H1 (cell line): ENCODE results near the gene SENP6. TPM values are rescaled to one million over a fixed set of nuclear protein-coding genes. Genes with fewer than 3 reads are reported as not detected.

Experiments
- CTCF ChIA-PET: fragments of 300-600 bp; sonication (Branson Sonifier 250); formaldehyde crosslinking; loops from one replicate; lab custom pipeline; 2021; ENCODE audit not compliant: partially characterized antibody; lab: Charles Lee
- POLR2A ChIA-PET: fragments of 300-600 bp; sonication (Branson Sonifier 250); formaldehyde crosslinking; loops from one replicate; lab custom pipeline; 2021; ENCODE audit warnings: inconsistent platforms; ENCODE audit not compliant: partially characterized antibody; lab: Charles Lee
- DNase-seq, 2 experiments: peaks; one replicate each; pipeline versions ENCODE4 v3.0.0 to v3.0.0-alpha.2; 2010 to 2022; ENCODE audit warnings: low spot score in 2 of 2, low read depth in 1 of 2, mixed read lengths in 1 of 2
- FAIRE-seq: peaks from 2 replicates; lab custom pipeline; 2011; peaks lifted over from hg19 to GRCh38; lab: Jason Lieb, UNC
- H2AFZ ChIP-seq: 2 replicates; pipeline ENCODE4 v1.8.1; 2012; ENCODE audit warnings: low read length, inconsistent platforms
- H2AK5ac ChIP-seq: 2 replicates; pipeline ENCODE4 v1.6.1; 2013; ENCODE audit warnings: low read depth, low read length
- H2BK120ac ChIP-seq: replicated peaks from 2 replicates; pipeline ENCODE3; 2013; ENCODE audit warnings: low read depth, low read length, inconsistent platforms
- H2BK12ac ChIP-seq: 2 replicates; pipeline ENCODE4 v1.6.1; 2013; ENCODE audit warnings: low read depth, low read length
- H2BK15ac ChIP-seq: 2 replicates; pipeline ENCODE4 v1.6.1; 2013; ENCODE audit warnings: low read length
- H2BK20ac ChIP-seq: 2 replicates; pipeline ENCODE4 v1.6.1; 2013; ENCODE audit warnings: low read length
- H2BK5ac ChIP-seq: 2 replicates; pipeline ENCODE4 v1.6.1; 2013; ENCODE audit warnings: low read depth, low read length
- H3K14ac ChIP-seq: 2 replicates; pipeline ENCODE4 v1.6.1; 2013; ENCODE audit warnings: inconsistent platforms; ENCODE audit not compliant: insufficient read length
- H3K18ac ChIP-seq: 2 replicates; pipeline ENCODE4 v1.6.1; 2013; ENCODE audit warnings: low read length; ENCODE audit errors: extremely low read depth
- H3K23ac ChIP-seq: 2 replicates; pipeline ENCODE4 v1.6.1; 2013; ENCODE audit warnings: inconsistent platforms; ENCODE audit not compliant: insufficient read length
- H3K23me2 ChIP-seq: 2 replicates; pipeline ENCODE4 v1.6.1; 2013; ENCODE audit warnings: low read depth, low read length
- H3K27ac ChIP-seq: 2 replicates; pipeline ENCODE4 v1.6.1; 2011; ENCODE audit warnings: low read depth, low read length, inconsistent platforms
- H3K27me3 ChIP-seq, 4 experiments: replicated peaks in 1 of 4; 1 replicate in 1 of 4; 2 replicates in 3 of 4; pipeline versions ENCODE4 v1.6.1 to v1.8.1; 2011 to 2013; ENCODE audit warnings: low read length in 3 of 4, mild to moderate bottlenecking in 3 of 4, inconsistent platforms in 2 of 4, mixed read lengths in 2 of 4, moderate library complexity in 1 of 4; ENCODE audit not compliant: control insufficient read depth in 3 of 4, insufficient read depth in 3 of 4; ENCODE audit errors: extremely low read depth in 1 of 4
- H3K36me3 ChIP-seq, 4 experiments: 2 replicates each; pipeline versions ENCODE4 v1.6.1 to v1.8.1; 2011 to 2013; ENCODE audit warnings: mild to moderate bottlenecking in 4 of 4, low read length in 3 of 4, moderate library complexity in 2 of 4, control low read depth in 1 of 4, inconsistent platforms in 1 of 4; ENCODE audit not compliant: insufficient read depth in 4 of 4, control insufficient read depth in 2 of 4
- H3K4ac ChIP-seq: replicated peaks from 2 replicates; pipeline ENCODE3; 2013; ENCODE audit warnings: low read length, low read depth, mixed read lengths, inconsistent platforms; ENCODE audit not compliant: insufficient read length
- H3K4me1 ChIP-seq, 4 experiments: replicated peaks in 1 of 4; 1 replicate in 1 of 4; 2 replicates in 3 of 4; pipeline versions ENCODE4 v1.6.1 to v1.8.1; 2011 to 2013; ENCODE audit warnings: low read length in 3 of 4, inconsistent platforms in 2 of 4, mixed read lengths in 1 of 4; ENCODE audit not compliant: insufficient read depth in 4 of 4, control insufficient read depth in 3 of 4
- H3K4me2 ChIP-seq, 2 experiments: 2 replicates each; pipeline versions ENCODE4 v1.6.1 to v1.8.1; 2011 to 2013; ENCODE audit warnings: low read depth in 2 of 2, low read length in 2 of 2, control low read depth in 1 of 2, inconsistent platforms in 1 of 2, mild to moderate bottlenecking in 1 of 2; ENCODE audit not compliant: insufficient read depth in 1 of 2
- H3K4me3 ChIP-seq, 4 experiments: fragments of 200-600, 300-600 bp in 1 of 4; sonication (generic), shearing (Covaris generic), sonication (Bioruptor Twin) in 1 of 4; 2 replicates each; pipeline versions ENCODE4 v1.5.1 to v1.8.1; 2011 to 2016; ENCODE audit warnings: low read length in 4 of 4, low read depth in 3 of 4, control low read depth in 2 of 4, inconsistent platforms in 2 of 4, mild to moderate bottlenecking in 2 of 4, mixed read lengths in 1 of 4, moderate library complexity in 1 of 4; ENCODE audit not compliant: insufficient read depth in 2 of 4; ENCODE audit errors: extremely low read depth in 1 of 4
- H3K56ac ChIP-seq: replicated peaks from 2 replicates; pipeline ENCODE3; 2013; ENCODE audit warnings: low read depth, mild to moderate bottlenecking, mixed read lengths, low read length, inconsistent platforms; ENCODE audit not compliant: insufficient read length
- H3K79me1 ChIP-seq: 2 replicates; pipeline ENCODE4 v1.6.1; 2013; ENCODE audit warnings: low read depth, low read length, control low read depth
- H3K79me2 ChIP-seq, 2 experiments: 2 replicates each; pipeline versions ENCODE4 v1.6.1 to v1.8.1; 2012 to 2013; ENCODE audit warnings: low read length in 2 of 2, mild to moderate bottlenecking in 2 of 2, inconsistent platforms in 1 of 2; ENCODE audit not compliant: insufficient read depth in 2 of 2, control insufficient read depth in 1 of 2
- H3K9ac ChIP-seq, 4 experiments: replicated peaks in 1 of 4; 1 replicate in 1 of 4; 2 replicates in 3 of 4; pipeline versions ENCODE4 v1.6.1 to v1.8.1; 2011 to 2013; ENCODE audit warnings: low read depth in 3 of 4, low read length in 3 of 4, control low read depth in 2 of 4, mild to moderate bottlenecking in 2 of 4, moderate library complexity in 2 of 4, inconsistent platforms in 1 of 4; ENCODE audit errors: extremely low read depth in 1 of 4
- H3K9me3 ChIP-seq, 2 experiments: 2 replicates each; pipeline versions ENCODE4 v1.6.1 to v1.8.1; 2012 to 2013; ENCODE audit warnings: mild to moderate bottlenecking in 2 of 2, moderate library complexity in 2 of 2, control low read depth in 1 of 2, inconsistent platforms in 1 of 2, low read depth in 1 of 2, low read length in 1 of 2, mixed read lengths in 1 of 2; ENCODE audit not compliant: insufficient read depth in 2 of 2
- H4K20me1 ChIP-seq, 2 experiments: replicated peaks in 1 of 2; 2 replicates each; pipeline versions ENCODE3 to v1.8.1; 2011 to 2013; ENCODE audit warnings: inconsistent platforms in 2 of 2, low read length in 2 of 2, mild to moderate bottlenecking in 1 of 2; ENCODE audit not compliant: insufficient read depth in 2 of 2, control insufficient read depth in 1 of 2
- H4K5ac ChIP-seq: 2 replicates; pipeline ENCODE4 v1.6.1; 2013; ENCODE audit warnings: low read length, low read depth, mixed read lengths, inconsistent platforms; ENCODE audit not compliant: insufficient read length
- H4K8ac ChIP-seq: 2 replicates; pipeline ENCODE4 v1.8.0; 2013; ENCODE audit warnings: mild to moderate bottlenecking, moderate library complexity, low read length, inconsistent platforms; ENCODE audit not compliant: insufficient read depth; ENCODE audit errors: extremely low read depth
- H4K91ac ChIP-seq: replicated peaks from 2 replicates; pipeline ENCODE3; 2013; ENCODE audit warnings: low read length, mixed read lengths, inconsistent platforms; ENCODE audit not compliant: insufficient read length
- SAP30 ChIP-seq: fragments of 300-600 bp; sonication (generic); IDR thresholded peaks from 2 replicates; pipeline ENCODE4 v1.7.1; 2012; ENCODE audit warnings: low read length, moderate library complexity, mild to moderate bottlenecking, inconsistent platforms; ENCODE audit not compliant: insufficient read depth, insufficient replicate concordance
- WGBS, 2 experiments: shearing (Covaris generic) in 1 of 2; methylation state at CpG; one replicate each; pipeline versions ENCODE4 v1.1.6 to v1.1.7; 2013 to 2015; ENCODE audit warnings: low lambda C conversion rate in 2 of 2, mixed read lengths in 2 of 2, inconsistent platforms in 1 of 2, low coverage in 1 of 2, missing lambda C conversion rate in 1 of 2; ENCODE audit not compliant: insufficient replicate concordance in 2 of 2, insufficient coverage in 1 of 2, insufficient read length in 1 of 2; ENCODE audit errors: extremely low coverage in 1 of 2, missing lambda C conversion rate in 1 of 2; 5-methylcytosine and 5-hydroxymethylcytosine counted together
- polyA plus RNA-seq, 7 experiments: library from polyadenylated mRNA; depleted of rRNA in 3 of 7; stranded (reverse) in 5 of 7; unstranded in 2 of 7; fragments of >200 nt in 5 of 7; fragments of 200-250 nt in 2 of 7; gene quantifications; 1 replicate in 5 of 7; 2 replicates in 1 of 7; 4 replicates in 1 of 7; pipeline versions ENCODE4 v1.2.1 to v1.2.3, GENCODE V29; 2011 to 2013; ENCODE audit warnings: missing spikeins in 2 of 7, mixed read lengths in 2 of 7
- total RNA-seq: library from RNA; stranded (reverse); fragmentation: NEBNext Ultra II Directional; extraction: Animal tissue kit (Norgen Biotek cat#: 25700); gene quantifications from 2 replicates; pipeline ENCODE4 v1.2.1, GENCODE V29; 2021

SENP6 gene
- total and polyA plus RNA-seq, 2 of the 8 experiments (the other 6 are each of a cell fraction or from before 2014, with no cell fraction given) = 13.8 to 103 TPM

DNA sequence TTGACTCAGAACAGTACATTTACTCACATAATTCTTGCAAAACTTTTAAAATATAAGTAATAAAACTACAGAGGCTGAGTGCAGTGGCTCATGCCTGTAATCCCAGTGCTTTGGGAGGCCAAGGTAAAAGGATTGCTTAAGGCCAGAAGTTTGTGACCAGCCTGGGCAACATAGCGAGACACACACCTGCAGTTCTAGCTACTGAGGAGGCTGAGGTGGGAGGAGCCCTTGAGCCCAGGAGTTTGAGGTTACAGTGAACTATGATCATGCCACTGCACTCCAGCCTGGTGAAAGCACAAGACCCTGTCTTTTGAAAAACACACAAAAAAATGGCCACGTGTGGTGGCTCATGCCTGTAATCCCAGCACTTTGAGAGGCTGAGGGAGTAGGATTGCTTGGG lies 125.5 kb downstream of the SENP6 start:
- H2AK5ac ChIP-seq = no peak overlapping the region
- 97% methylated on average over 2 of the region's 2 CpGs; no CpG with 5 or more reads in 1 of the 2 experiments for WGBS, 2 experiments
- no peaks in the 10 kb centered on the region for H3K79me2 ChIP-seq
- no peak overlapping the region for H3K4ac ChIP-seq
- no peak overlapping the region for H3K14ac ChIP-seq
- H3K36me3 ChIP-seq = no peaks in the 10 kb centered on the region
- no peak overlapping the region for H4K91ac ChIP-seq
- no peak overlapping the region for H2BK5ac ChIP-seq
- no peaks in the 10 kb centered on the region for H3K27me3 ChIP-seq
- DNase-seq = no peak
- FAIRE-seq = no peak
- H2AFZ ChIP-seq = no peak overlapping the region
- no peak overlapping the region for H3K9ac ChIP-seq
- H2BK12ac ChIP-seq = no peak overlapping the region
- H2BK120ac ChIP-seq = no peak overlapping the region
- H3K23me2 ChIP-seq = no peaks in the 10 kb centered on the region
- H2BK15ac ChIP-seq = no peak overlapping the region
- H3K23ac ChIP-seq = no peak overlapping the region
- CTCF ChIA-PET = interaction anchor here (0.8 kb wide), 1 partner anchor 11 kb away, joined by 3 read pairs; no protein-coding TSS in a partner anchor
- no peak overlapping the region for H4K5ac ChIP-seq
- no peak overlapping the region for H2BK20ac ChIP-seq
- POLR2A ChIA-PET = no interaction called here
- no peak overlapping the region for H3K4me3 ChIP-seq
- H3K4me1 ChIP-seq = no peaks in the 10 kb centered on the region
- H4K8ac ChIP-seq = no peak overlapping the region
- H3K27ac ChIP-seq = no peak overlapping the region
- H3K4me2 ChIP-seq = no peak overlapping the region
- no peaks in the 10 kb centered on the region for H3K9me3 ChIP-seq
- H3K18ac ChIP-seq = no peak overlapping the region
- no peaks in the 10 kb centered on the region for H4K20me1 ChIP-seq
- H3K79me1 ChIP-seq = no peaks in the 10 kb centered on the region
- no peak overlapping the region for H3K56ac ChIP-seq
- no peak for TF ChIP-seq SAP30
